GM12878 (cell line): ENCODE measurements around the gene DNAH1. TPM values are rescaled to one million over a fixed set of nuclear protein-coding genes. Genes with fewer than 3 reads are reported as not detected.

Source experiments
- ATAC-seq: fragments of 200-7000 bp; cut with Tn5 transposase; 3 replicates; pipeline ENCODE4 v1.9.1; 2020; ENCODE audit warnings: mild to moderate bottlenecking, moderate library complexity
- BruUV-seq: library from RNA; stranded (reverse); fragments of 400-500 nt; replicated peaks from 2 replicates; lab custom pipeline; 2021; lab: Mats Ljungman, UMichigan
- CTCF ChIA-PET: fragments of 300-600 bp; sonication (Branson Sonifier 250); formaldehyde crosslinking; extraction: SDS; loops from one replicate; lab custom pipeline; 2021; ENCODE audit warnings: inconsistent platforms; lab: Yijun Ruan, JAX
- POLR2A ChIA-PET: fragments of 350-600 bp; formaldehyde crosslinking; extraction: SDS; loops from one replicate; lab custom pipeline; 2021; ENCODE audit warnings: inconsistent platforms; lab: Charles Lee
- RAD21 ChIA-PET: fragments of 300-600 bp; sonication (Branson Sonifier 250); formaldehyde crosslinking; loops from one replicate; lab custom pipeline; 2023; ENCODE audit warnings: antibody characterized with exemption; ENCODE audit not compliant: unreplicated experiment; lab: Charles Lee
- SMC1A ChIA-PET: fragments of 300-600 bp; sonication (Branson Sonifier 250); formaldehyde crosslinking; loops from one replicate; lab custom pipeline; 2023; ENCODE audit not compliant: unreplicated experiment, uncharacterized antibody; lab: Charles Lee
- DNase-seq: peaks from one replicate; pipeline ENCODE4 v3.0.0-alpha.2; 2011; ENCODE audit warnings: low read depth, low spot score
- FAIRE-seq: peaks from 3 replicates; lab custom pipeline; 2011; peaks lifted over from hg19 to GRCh38; lab: Jason Lieb, UNC
- H2AFZ ChIP-seq: 2 replicates; pipeline ENCODE4 v1.6.0; 2011; ENCODE audit warnings: low read depth, low read length, control low read depth; ENCODE audit not compliant: control insufficient read depth
- H3K27ac ChIP-seq: 2 replicates; pipeline ENCODE4 v1.5.1; 2011; ENCODE audit warnings: control low read depth; ENCODE audit not compliant: control insufficient read depth, insufficient read depth
- H3K27me3 ChIP-seq, 2 experiments: replicated peaks in 1 of 2; 2 replicates each; pipeline versions ENCODE4 v1.6.0 to v1.6.1; 2011; ENCODE audit warnings: low read length in 1 of 2; ENCODE audit not compliant: control insufficient read depth in 2 of 2, insufficient read depth in 2 of 2
- H3K36me3 ChIP-seq, 2 experiments: 2 replicates each; pipeline ENCODE4 v1.5.1; 2011; ENCODE audit warnings: low read length in 1 of 2; ENCODE audit not compliant: control insufficient read depth in 2 of 2, insufficient read depth in 2 of 2
- H3K4me1 ChIP-seq: 2 replicates; pipeline ENCODE4 v1.6.1; 2011; ENCODE audit warnings: mild to moderate bottlenecking, low read length, moderate library complexity, mixed read lengths; ENCODE audit not compliant: control insufficient read depth, insufficient read depth
- H3K4me2 ChIP-seq: 2 replicates; pipeline ENCODE4 v1.6.0; 2011; ENCODE audit warnings: control low read depth; ENCODE audit not compliant: control insufficient read depth, insufficient read depth
- H3K4me3 ChIP-seq: fragments of 200-600 bp; sonication (generic); 2 replicates; pipeline ENCODE4 v1.5.1; 2016
- H3K79me2 ChIP-seq: 2 replicates; pipeline ENCODE4 v1.6.0; 2011; ENCODE audit warnings: low read length; ENCODE audit not compliant: control insufficient read depth, insufficient read depth
- H3K9ac ChIP-seq: 2 replicates; pipeline ENCODE4 v1.8.0; 2011; ENCODE audit warnings: low read length, control low read depth, mixed read lengths; ENCODE audit not compliant: control insufficient read depth, insufficient read depth
- H3K9me3 ChIP-seq: replicated peaks from 3 replicates; pipeline ENCODE4 v1.5.1; 2011; ENCODE audit warnings: mild to moderate bottlenecking, low read length; ENCODE audit not compliant: control insufficient read depth, insufficient read depth
- H4K20me1 ChIP-seq: 2 replicates; pipeline ENCODE4 v1.6.0; 2011; ENCODE audit not compliant: control insufficient read depth, insufficient read depth
- GABPA ChIP-seq: IDR thresholded peaks from 2 replicates; pipeline ENCODE4 v1.6.1; 2014; ENCODE audit warnings: antibody characterized with exemption, low read depth, mild to moderate bottlenecking, inconsistent platforms
- GATAD2B ChIP-seq: fragments of 450-650 bp; conservative IDR thresholded peaks from 2 replicates; pipeline ENCODE4 v1.6.1; 2017; ENCODE audit warnings: low read depth, mild to moderate bottlenecking, moderate library complexity
- SIX5 ChIP-seq: IDR thresholded peaks from 2 replicates; pipeline ENCODE4 v1.6.1; 2011; ENCODE audit warnings: mild to moderate bottlenecking, low read depth, low read length, moderate library complexity; ENCODE audit not compliant: severe bottlenecking
- WGBS: methylation state at CpG from one replicate; pipeline ENCODE4 v1.1.6; 2016; ENCODE audit warnings: low lambda C conversion rate; ENCODE audit not compliant: insufficient replicate concordance, insufficient coverage; ENCODE audit errors: missing lambda C conversion rate; 5-methylcytosine and 5-hydroxymethylcytosine counted together
- in situ Hi-C: fragments of 300-500 bp; cut with MboI; formaldehyde crosslinking; loops from 9 replicates; pipeline ENCODE4 v1.14.3; 2018; ENCODE audit warnings: mixed read lengths
- intact Hi-C: fragments of 100-400 bp; cut with micrococcal nuclease; formaldehyde crosslinking; loops from one replicate; pipeline ENCODE4 v1.14.2; 2022; ENCODE audit not compliant: unreplicated experiment
- polyA plus RNA-seq, 11 experiments: library from polyadenylated mRNA; depleted of rRNA in 4 of 11; unstranded in 6 of 11; stranded (reverse) in 5 of 11; fragments of >200 nt; fragmentation: Nextera tagmentation in 4 of 11; fragmentation: Illumina TruSeq in 1 of 11; extraction: Ambion mirVana in 4 of 11; extraction: Trizol in 1 of 11; gene quantifications; 1 replicate in 1 of 11; 2 replicates in 10 of 11; pipeline versions ENCODE4 v1.2.1 to v1.2.3, GENCODE V29; 2011 to 2016; ENCODE audit warnings: inconsistent platforms in 2 of 11, missing spikeins in 2 of 11, low read depth in 1 of 11
- total RNA-seq, 4 experiments: library from RNA; depleted of rRNA in 3 of 4; stranded (reverse); fragments of >200 nt in 3 of 4; fragmentation: Illumina TruSeq in 1 of 4; extraction: Trizol in 1 of 4; gene quantifications; 2 replicates each; pipeline versions ENCODE4 v1.2.1 to v1.2.3, GENCODE V29; 2013 to 2021
- TF ChIP-seq, protein P1 (sequence below): fragments of 450-650 bp; IDR thresholded peaks from 2 replicates; pipeline ENCODE4 v1.6.1; 2017; ENCODE audit warnings: borderline replicate concordance

Gene DNAH1
- total and polyA plus RNA-seq, 10 of the 15 experiments (the other 5 are each of a cell fraction or from before 2014, with no cell fraction given): 0.31 to 5.8 (median 2.7) TPM

DNA sequence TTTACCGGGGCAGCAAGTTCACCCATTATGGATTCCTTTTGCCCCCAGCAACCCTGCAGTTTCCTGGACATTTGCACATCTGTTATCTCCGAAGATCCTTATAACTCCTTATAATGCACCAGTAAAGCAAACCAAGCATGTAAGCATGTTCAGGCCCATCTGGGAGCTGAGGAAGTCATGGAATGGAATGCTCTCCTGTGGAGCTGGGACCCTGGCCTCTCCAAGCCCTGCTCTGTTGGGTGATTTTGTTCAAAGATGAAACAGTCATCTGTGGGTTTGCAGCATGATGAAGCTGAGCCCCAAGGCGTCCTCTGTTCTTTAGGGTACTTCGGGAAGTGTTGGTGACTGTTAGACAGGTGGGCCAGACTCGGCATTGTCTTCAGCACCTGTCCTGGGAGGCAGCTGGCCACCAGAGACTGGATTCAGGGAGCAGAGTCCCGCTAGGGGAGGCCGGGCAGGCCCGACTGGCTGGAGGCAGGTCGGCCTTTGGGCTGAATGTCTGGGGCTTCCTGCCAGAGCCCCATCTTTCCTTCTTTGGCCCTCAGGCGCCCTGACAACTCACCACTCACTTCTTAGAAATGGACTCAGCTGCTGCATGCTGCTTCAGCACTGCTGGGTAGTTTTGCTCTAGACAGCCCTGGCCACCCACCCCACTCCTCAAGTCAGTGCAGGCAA is 3.9 kb downstream of the DNAH1 start (continued):
- TF ChIP-seq, protein P1, sequence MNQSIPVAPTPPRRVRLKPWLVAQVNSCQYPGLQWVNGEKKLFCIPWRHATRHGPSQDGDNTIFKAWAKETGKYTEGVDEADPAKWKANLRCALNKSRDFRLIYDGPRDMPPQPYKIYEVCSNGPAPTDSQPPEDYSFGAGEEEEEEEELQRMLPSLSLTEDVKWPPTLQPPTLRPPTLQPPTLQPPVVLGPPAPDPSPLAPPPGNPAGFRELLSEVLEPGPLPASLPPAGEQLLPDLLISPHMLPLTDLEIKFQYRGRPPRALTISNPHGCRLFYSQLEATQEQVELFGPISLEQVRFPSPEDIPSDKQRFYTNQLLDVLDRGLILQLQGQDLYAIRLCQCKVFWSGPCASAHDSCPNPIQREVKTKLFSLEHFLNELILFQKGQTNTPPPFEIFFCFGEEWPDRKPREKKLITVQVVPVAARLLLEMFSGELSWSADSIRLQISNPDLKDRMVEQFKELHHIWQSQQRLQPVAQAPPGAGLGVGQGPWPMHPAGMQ: no peak
- TF ChIP-seq GATAD2B: no peak

DNA sequence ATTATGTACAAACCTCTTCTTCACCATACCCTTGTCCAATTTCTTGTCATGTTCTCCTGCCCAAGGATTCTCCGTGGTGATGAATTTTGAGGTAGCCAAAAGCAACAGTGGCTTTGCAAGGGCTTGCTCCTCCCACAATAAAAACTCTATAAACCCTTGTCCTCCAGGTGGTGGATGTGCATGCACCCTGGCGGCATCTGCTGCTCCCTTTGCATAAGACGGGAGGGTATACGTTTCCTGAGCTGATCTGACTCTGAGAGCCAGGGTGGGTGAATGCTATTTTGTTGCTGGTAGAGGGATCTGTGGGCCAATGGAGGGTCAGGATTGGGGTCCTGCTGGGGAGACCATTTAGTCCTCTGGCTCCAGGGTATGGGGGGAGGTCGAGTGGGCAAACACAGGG is 5.4 kb downstream of the DNAH1 start:
- H3K27ac ChIP-seq: no peak overlapping the region
- no peak overlapping the region for H2AFZ ChIP-seq
- in situ Hi-C loops: no loop called here
- ChIA-PET RAD21 (no interaction called here), POLR2A (no interaction called here), CTCF (no interaction called here), SMC1A (no interaction called here)
- no peak overlapping the region for H3K4me3 ChIP-seq
- H3K27me3 ChIP-seq: no peaks in the 10 kb centered on the region
- intact Hi-C loops: no loop called here
- ATAC-seq (no peak), FAIRE-seq (no peak), DNase-seq (no peak)
- H3K9me3 ChIP-seq: no peaks in the 10 kb centered on the region
- H3K4me2 ChIP-seq: no peak overlapping the region
- no peak overlapping the region for H3K9ac ChIP-seq
- H3K79me2 ChIP-seq: no peaks in the 10 kb centered on the region
- no TSS peak for BruUV-seq
- no peaks in the 10 kb centered on the region for H4K20me1 ChIP-seq
- peaks cover 3% of the 10 kb centered on the region for H3K4me1 ChIP-seq
- TF ChIP-seq SIX5 (no peak), GABPA (no peak)
- TF ChIP-seq, all 136 proteins: peak for 0
- 76% methylated on average over 5 of the region's 5 CpGs for WGBS
- no peaks in the 10 kb centered on the region for H3K36me3 ChIP-seq
